ENCODE data around the gene DDX39A.

DNA sequence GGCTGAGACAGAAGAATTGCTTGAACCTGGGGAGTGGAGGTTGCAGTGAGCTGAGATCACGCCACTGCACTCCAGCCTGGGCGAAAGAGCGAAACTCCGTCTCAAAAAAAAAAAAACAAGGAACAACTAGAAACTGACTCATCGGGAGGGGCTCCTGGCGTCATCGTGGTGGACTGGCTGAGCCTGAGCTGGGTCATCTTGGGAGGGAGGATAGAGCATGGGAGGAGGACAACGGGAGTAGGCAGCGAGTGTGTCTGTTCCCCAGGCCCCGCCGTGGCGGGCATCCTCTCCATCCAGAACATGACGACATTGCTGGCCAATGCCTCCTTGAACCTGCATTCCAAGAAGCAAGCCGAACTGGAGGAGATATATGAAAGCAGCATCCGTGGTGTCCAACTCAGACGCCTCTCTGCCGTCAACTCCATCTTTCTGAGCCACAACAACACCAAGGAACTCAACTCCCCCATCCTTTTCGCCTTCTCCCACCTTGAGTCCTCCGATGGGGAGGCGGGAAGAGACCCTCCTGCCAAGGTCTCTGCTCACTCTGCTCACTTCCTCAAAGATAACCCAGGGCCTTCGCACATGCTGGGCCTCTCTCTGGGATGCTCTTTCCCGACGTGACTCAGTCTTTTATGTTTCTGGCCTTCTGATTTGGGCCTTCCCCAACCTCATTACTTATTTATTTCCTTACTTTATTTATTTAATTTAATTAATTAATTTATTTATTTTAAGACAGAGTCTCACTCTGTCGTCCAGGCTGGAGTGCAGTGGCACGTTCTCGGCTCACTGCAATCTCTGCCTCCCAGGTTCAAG is 16.6 kb downstream of the DDX39A start:
- TF ChIP-seq POLR2AphosphoS5 (IDR thresholded peaks at IDR 0.05) (peak in 1 of 3 donors; percentile 8), POLR2A (IDR thresholded peaks at IDR 0.05) (no peak)
- TF ChIP-seq, protein P1, sequence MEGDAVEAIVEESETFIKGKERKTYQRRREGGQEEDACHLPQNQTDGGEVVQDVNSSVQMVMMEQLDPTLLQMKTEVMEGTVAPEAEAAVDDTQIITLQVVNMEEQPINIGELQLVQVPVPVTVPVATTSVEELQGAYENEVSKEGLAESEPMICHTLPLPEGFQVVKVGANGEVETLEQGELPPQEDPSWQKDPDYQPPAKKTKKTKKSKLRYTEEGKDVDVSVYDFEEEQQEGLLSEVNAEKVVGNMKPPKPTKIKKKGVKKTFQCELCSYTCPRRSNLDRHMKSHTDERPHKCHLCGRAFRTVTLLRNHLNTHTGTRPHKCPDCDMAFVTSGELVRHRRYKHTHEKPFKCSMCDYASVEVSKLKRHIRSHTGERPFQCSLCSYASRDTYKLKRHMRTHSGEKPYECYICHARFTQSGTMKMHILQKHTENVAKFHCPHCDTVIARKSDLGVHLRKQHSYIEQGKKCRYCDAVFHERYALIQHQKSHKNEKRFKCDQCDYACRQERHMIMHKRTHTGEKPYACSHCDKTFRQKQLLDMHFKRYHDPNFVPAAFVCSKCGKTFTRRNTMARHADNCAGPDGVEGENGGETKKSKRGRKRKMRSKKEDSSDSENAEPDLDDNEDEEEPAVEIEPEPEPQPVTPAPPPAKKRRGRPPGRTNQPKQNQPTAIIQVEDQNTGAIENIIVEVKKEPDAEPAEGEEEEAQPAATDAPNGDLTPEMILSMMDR (IDR thresholded peaks at IDR 0.05), result no peak
